Activated naive CD4-positive, alpha-beta T cell treated with anti-CD3 and anti-CD28 coated beads, Interleukin-2, amount 10 ng/mL, durations not matched to agents 7 days and 5 days (primary cell): ENCODE results near the gene ZNF830.
A peak's percentile ranks its signal among the peaks of the same experiment; 100 is the strongest.

Experiments
- CTCF ChIA-PET: fragments of 350-600 bp; sonication (Branson Sonifier 250); formaldehyde crosslinking; loops from one replicate; lab custom pipeline; 2021; ENCODE audit warnings: antibody characterized with exemption; lab: Charles Lee
- DNase-seq: peaks from one replicate; pipeline ENCODE4 v3.0.0-alpha.2; 2020
- H3K27ac Mint-ChIP-seq: one replicate; pipeline ENCODE4 v1.8.0; 2021; ENCODE audit warnings: mild to moderate bottlenecking, moderate library complexity, mixed read lengths
- H3K27me3 Mint-ChIP-seq: one replicate; pipeline ENCODE4 v1.8.0; 2021; ENCODE audit warnings: mild to moderate bottlenecking, mixed read lengths
- H3K36me3 Mint-ChIP-seq: one replicate; pipeline ENCODE4 v1.8.0; 2021; ENCODE audit warnings: mixed read lengths
- H3K4me1 Mint-ChIP-seq: one replicate; pipeline ENCODE4 v1.8.0; 2021; ENCODE audit warnings: mixed read lengths
- H3K4me3 Mint-ChIP-seq: one replicate; pipeline ENCODE4 v1.8.0; 2021; ENCODE audit warnings: mild to moderate bottlenecking, moderate library complexity, mixed read lengths
- H3K9me3 Mint-ChIP-seq: one replicate; pipeline ENCODE4 v1.8.0; 2021; ENCODE audit warnings: mixed read lengths

The ZNF830 gene

DNA sequence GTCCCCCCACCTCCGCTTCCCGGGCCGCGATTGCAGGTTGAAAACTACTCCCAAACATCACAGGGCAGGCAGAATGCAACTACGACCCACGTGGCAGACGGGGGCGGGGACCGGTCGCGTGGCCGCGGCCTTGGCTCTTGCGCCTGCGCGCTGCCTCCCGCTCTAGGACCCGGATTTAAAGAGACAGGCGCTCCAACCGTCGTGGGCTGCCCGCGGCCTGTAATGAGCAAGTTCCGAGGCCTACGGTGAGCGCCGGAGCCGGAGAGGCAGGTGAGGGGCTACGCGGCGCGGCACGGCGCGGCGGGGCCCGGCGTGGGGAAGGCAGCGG is 19.0 kb downstream of the ZNF830 start, which contains the start of gene LIG3:
LIG3 (plus strand) TSS at position 160 of the 328 bp plus-strand sequence. CDS start 2,494 bp downstream, outside the sequence.
- Mint-ChIP-seq H3K4me3 (peak within 1 kb of the TSS; percentile 90), H3K9me3 (no peaks in the 10 kb centered on the region), H3K36me3 (peaks cover 8% of the 10 kb centered on the region), H3K27me3 (peaks cover 4% of the 10 kb centered on the region), H3K4me1 (peaks cover 41% of the 10 kb centered on the region), H3K27ac (peak within 1 kb of the TSS; percentile 99)
- CTCF ChIA-PET = no interaction called here
- peak; percentile 96 for DNase-seq

DNA sequence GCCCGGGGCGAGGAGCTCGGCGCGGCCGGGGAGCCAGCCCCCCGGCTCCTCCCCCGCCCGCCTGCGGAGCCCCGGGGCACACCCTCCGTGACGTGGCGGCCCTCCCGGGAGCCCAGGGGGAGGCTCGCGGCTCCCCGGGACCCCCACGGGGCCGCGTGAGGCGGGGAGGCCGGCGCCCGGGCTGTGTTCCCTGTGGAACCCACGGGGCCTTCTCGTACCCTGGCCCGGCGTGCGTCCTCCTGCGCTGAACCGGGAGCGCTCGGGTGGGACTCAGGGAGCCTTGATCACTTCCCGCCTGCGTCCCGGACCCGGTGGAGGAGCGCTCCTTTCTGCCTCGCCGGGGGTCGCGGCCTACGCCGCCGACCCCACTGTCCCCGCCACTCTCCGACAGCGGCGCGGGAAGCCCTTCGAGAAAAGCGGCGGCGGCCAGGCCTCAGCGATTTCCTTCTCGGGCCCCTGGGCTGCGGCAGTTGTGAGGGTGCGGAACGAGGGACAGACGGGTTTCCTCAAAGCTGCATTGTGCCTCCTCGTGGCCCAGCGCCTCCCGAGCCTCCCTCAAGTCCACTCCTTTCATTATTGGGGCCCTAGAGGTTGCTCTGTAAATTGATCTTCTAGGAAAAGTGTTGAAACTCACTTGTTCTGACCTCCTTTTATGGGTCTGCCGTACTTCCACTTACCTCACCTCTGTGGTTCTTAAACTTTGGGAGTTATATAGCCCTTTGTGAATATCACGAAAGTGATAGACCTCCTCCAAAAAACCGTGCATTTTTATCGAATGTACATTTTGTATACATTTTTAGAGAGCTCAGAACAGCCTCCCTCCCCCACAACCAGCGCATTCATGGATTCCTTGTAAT is 19.6 kb downstream of the ZNF830 start:
- CTCF ChIA-PET = interaction anchor here (1.0 to 1.9 kb wide), 5 partner anchors 10 to 138 kb away, joined by 3 to 8 read pairs (median 3); no protein-coding TSS in a partner anchor
- H3K4me1 Mint-ChIP-seq = peaks cover 41% of the 10 kb centered on the region
- peak overlapping the region; percentile 90 for H3K4me3 Mint-ChIP-seq
- no peaks in the 10 kb centered on the region for H3K9me3 Mint-ChIP-seq
- peaks cover 12% of the 10 kb centered on the region for H3K36me3 Mint-ChIP-seq
- peaks cover 4% of the 10 kb centered on the region for H3K27me3 Mint-ChIP-seq
- peak overlapping the region; percentile 99 for H3K27ac Mint-ChIP-seq
- DNase-seq = peak; percentile 83

DNA sequence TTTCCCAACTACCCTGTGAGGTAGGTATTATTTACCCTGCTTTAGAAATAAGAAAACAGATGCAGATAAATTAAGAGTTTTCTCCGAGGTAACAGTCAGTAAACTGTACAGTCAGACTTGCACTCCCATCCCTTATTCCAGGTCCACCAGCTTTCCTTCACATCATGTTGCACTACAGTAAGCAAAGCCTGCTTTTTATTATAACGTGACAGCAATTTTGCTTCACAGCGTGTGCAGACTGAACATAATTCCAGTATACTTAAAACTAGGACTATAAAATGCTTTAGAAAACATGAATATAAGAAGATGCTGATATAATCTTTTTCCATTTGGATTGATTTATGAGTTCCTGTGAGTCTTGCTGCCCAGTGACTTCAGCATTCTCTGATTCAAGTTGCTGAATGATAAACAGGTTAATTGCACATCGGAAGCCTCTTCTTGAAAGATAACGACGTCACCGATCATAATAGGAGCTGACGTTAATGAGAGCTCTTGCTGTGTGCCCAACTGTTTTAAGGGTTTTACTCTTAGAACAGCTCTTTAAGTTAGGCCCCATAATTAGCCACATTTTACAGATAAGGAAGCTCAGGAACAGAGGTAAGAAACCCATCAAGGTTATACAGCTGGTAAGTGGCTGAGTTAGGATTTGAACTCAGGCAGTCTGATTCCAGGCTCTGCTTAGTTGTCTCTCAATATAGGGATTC is 20.4 kb downstream of the ZNF830 start:
- Mint-ChIP-seq H3K4me1 (peaks cover 41% of the 10 kb centered on the region), H3K27ac (peak overlapping the region; percentile 99), H3K4me3 (peak overlapping the region; percentile 84), H3K36me3 (peaks cover 20% of the 10 kb centered on the region), H3K27me3 (no peaks in the 10 kb centered on the region), H3K9me3 (no peaks in the 10 kb centered on the region)
- DNase-seq = no peak
- CTCF ChIA-PET = interaction anchor here (1.0 to 1.9 kb wide), 5 partner anchors 9 to 137 kb away, joined by 3 to 8 read pairs (median 3); no protein-coding TSS in a partner anchor

DNA sequence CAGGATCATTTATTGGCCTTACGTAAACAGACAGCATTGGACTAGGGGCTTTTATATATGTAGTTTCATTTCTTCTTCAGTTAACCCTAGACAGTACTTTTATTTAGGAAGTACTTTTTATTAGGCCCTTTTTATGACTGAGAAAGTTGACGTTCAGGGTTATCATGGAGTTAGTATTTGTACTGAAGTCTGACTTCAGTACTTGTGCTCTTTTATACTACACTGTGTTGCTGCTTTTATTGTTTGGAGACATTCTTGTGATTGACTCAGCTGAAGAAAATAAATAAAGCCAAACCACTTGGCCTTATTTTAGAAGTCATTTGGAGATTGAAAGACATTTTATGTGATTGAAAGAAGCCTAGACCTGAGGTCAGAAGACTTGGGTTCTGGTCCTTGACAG is 25.9 kb downstream of the ZNF830 start:
- CTCF ChIA-PET = interaction anchor here (0.8 kb wide), 1 partner anchor 127 kb away, joined by 3 read pairs; no protein-coding TSS in a partner anchor
- Mint-ChIP-seq H3K36me3 (peaks cover 47% of the 10 kb centered on the region), H3K4me3 (no peak overlapping the region), H3K9me3 (no peaks in the 10 kb centered on the region), H3K4me1 (peaks cover 23% of the 10 kb centered on the region), H3K27me3 (no peaks in the 10 kb centered on the region), H3K27ac (no peak overlapping the region)
- no peak for DNase-seq

DNA sequence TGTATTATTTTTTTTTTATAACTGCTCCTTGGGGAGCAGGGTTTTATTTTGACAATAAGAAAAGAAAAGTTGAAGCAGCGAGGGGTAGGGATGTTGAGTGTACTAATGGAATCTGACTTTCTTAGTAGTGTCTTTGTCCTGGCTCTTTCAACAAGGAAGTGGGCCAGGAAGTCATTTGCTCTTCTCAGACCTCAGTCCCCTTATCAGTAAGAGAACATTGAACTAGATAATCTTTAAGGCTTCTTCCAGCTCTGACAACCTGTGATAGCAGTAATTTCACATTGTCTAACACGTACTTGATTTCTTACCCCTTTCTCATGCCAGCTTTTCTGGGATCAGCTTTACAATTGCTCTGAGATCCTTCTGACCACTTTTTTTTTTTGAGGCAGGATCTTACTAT is 27.3 kb downstream of the ZNF830 start:
- no peak for DNase-seq
- H3K36me3 Mint-ChIP-seq = peaks cover 55% of the 10 kb centered on the region
- H3K4me3 Mint-ChIP-seq = no peak overlapping the region
- CTCF ChIA-PET = interaction anchor here (0.5 kb wide), 1 partner anchor 815 kb away, joined by 3 read pairs; no protein-coding TSS in a partner anchor
- peaks cover 16% of the 10 kb centered on the region for H3K4me1 Mint-ChIP-seq
- no peaks in the 10 kb centered on the region for H3K9me3 Mint-ChIP-seq
- no peak overlapping the region for H3K27ac Mint-ChIP-seq
- H3K27me3 Mint-ChIP-seq = no peaks in the 10 kb centered on the region

DNA sequence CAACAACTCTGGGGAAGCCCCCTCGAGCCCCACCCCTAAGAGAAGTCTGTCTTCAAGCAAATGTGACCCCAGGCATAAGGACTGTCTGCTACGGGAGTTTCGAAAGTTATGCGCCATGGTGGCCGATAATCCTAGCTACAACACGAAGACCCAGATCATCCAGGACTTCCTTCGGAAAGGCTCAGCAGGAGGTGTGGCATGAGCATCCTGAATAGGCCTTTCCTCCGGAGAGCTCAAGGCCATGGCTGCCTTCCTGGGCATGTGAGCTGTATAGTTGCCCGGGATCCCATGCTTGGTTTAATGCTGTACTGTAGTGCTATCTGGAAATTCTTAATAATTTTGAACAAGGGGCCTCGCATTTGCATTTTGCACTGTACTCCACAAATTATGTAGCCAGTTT is 28.1 kb downstream of the ZNF830 start:
- DNase-seq = no peak
- no peaks in the 10 kb centered on the region for H3K27me3 Mint-ChIP-seq
- H3K27ac Mint-ChIP-seq = no peak overlapping the region
- H3K9me3 Mint-ChIP-seq = no peaks in the 10 kb centered on the region
- CTCF ChIA-PET = no interaction called here
- H3K36me3 Mint-ChIP-seq = peaks cover 60% of the 10 kb centered on the region
- H3K4me3 Mint-ChIP-seq = no peak overlapping the region
- peaks cover 9% of the 10 kb centered on the region for H3K4me1 Mint-ChIP-seq

DNA sequence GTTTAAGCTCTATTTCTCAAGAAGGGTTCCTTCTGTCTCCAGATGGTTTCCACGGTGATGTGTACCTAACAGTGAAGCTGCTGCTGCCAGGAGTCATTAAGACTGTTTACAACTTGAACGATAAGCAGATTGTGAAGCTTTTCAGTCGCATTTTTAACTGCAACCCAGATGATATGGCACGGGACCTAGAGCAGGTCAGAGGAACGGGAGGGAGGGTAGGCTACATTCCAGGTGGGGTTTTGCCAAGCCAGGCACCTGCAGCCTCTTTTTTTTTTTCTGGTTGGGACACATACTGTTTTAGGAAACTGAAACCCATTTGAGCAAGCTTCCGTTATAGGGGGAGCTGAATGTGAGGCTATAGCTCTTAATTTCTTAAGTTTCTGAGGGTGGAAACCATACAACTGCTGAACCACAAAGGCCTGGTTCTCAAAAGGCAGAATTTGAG is 29.6 kb downstream of the ZNF830 start:
- peaks cover 9% of the 10 kb centered on the region for H3K4me1 Mint-ChIP-seq
- no peaks in the 10 kb centered on the region for H3K27me3 Mint-ChIP-seq
- H3K9me3 Mint-ChIP-seq = no peaks in the 10 kb centered on the region
- CTCF ChIA-PET = interaction anchor here (0.7 to 2.2 kb wide), 4 partner anchors 9 to 449 kb away, joined by 3 to 10 read pairs (median 4); no protein-coding TSS in a partner anchor
- no peak for DNase-seq
- no peak overlapping the region for H3K27ac Mint-ChIP-seq
- peaks cover 57% of the 10 kb centered on the region for H3K36me3 Mint-ChIP-seq
- no peak overlapping the region for H3K4me3 Mint-ChIP-seq

DNA sequence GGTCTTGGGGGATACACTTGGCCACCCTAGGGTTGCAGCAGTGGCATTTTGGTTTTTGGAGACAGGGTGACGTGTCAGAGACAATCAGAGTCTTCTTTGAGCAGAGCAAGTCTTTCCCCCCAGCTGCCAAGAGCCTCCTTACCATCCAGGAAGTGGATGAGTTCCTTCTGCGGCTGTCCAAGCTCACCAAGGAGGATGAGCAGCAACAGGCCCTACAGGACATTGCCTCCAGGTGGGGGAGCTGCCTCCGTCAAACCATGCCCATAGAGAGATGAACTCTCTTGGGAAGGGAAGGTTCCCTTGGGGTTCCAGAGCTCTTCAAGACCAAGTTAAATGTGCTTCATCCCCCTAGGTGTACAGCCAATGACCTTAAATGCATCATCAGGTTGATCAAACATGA is 30.3 kb downstream of the ZNF830 start:
- Mint-ChIP-seq H3K27me3 (no peaks in the 10 kb centered on the region), H3K9me3 (no peaks in the 10 kb centered on the region), H3K27ac (no peak overlapping the region), H3K4me1 (peaks cover 9% of the 10 kb centered on the region), H3K4me3 (no peak overlapping the region), H3K36me3 (peaks cover 55% of the 10 kb centered on the region)
- DNase-seq = no peak
- CTCF ChIA-PET = interaction anchor here (1.0 to 2.2 kb wide), 3 partner anchors 10 to 127 kb away, joined by 3 to 10 read pairs (median 4); no protein-coding TSS in a partner anchor

DNA sequence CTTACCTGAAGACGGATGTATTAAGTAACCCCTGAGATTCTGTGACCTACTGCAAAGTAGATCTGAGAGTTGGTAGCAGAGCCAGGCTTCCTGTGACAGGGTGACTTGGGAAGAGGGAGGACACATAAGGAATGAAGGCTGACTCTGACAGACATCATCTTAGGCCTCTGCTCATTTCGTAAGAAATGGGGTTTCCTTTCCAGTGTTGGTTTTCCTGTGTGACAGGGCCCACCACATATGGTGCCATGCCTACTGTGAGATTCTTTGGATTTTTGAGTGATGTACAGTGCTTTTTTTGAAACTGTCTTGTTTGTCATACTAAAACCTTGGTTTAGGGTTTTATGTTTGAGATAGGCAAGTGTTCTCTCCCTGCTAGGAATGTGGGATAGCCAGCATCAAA is 31.7 kb downstream of the ZNF830 start:
- no peak overlapping the region for H3K27ac Mint-ChIP-seq
- H3K4me3 Mint-ChIP-seq = no peak overlapping the region
- no peaks in the 10 kb centered on the region for H3K9me3 Mint-ChIP-seq
- H3K36me3 Mint-ChIP-seq = peaks cover 49% of the 10 kb centered on the region
- H3K27me3 Mint-ChIP-seq = no peaks in the 10 kb centered on the region
- peaks cover 9% of the 10 kb centered on the region for H3K4me1 Mint-ChIP-seq
- CTCF ChIA-PET = interaction anchor here (0.6 to 8.4 kb wide), 3 partner anchors 97 to 693 kb away, joined by 3 to 114 read pairs (median 30); partner anchors contain the start of genes FNDC8 and RAD51D
- DNase-seq = no peak

DNA sequence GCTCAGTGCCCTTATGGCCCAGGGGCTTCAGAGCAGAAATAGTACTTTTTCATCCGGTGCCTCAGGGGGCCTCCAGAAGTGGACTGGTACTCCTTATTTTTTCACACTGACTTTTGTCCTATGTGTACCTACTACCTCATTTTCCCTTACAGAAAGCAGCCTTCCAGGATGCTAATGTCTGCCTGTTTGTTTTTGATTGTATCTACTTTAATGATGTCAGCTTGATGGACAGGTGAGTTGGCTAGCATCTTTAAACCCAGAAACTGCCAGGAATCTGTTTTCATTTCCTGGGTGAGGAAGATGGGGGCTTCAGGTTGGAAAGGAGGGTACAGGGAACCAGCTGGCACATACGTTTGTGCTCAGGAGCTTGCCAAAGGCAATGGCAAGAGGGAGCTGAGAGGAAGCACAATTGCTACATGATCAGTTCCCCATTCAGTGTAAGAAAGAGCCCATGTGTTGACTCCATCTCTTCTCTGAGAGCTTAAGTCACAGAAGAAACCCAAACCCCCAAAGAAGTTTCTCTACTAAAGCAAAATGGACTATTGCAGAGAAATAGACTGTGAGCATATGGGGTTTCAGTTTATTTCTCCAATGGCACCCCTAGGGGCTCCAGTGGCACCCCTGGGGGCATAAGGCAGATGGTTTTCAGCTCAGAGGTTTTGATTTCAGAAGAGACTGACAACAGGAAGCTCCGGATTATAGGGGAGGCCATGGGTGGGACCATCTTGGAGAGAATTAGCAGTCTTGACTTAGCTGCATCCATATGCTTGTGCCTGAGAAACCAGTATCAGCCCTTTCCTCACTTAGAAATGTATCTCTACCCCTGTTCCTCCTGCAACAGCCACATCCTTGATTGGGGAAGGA is 35.3 kb downstream of the ZNF830 start:
- no peaks in the 10 kb centered on the region for H3K9me3 Mint-ChIP-seq
- H3K27me3 Mint-ChIP-seq = no peaks in the 10 kb centered on the region
- no peak overlapping the region for H3K27ac Mint-ChIP-seq
- H3K36me3 Mint-ChIP-seq = peaks cover 36% of the 10 kb centered on the region
- CTCF ChIA-PET = interaction anchor here (0.9 to 8.4 kb wide), 5 partner anchors 55 to 409 kb away, joined by 3 to 114 read pairs (median 4); partner anchors contain the start of genes FNDC8 and RAD51D
- peaks cover 7% of the 10 kb centered on the region for H3K4me1 Mint-ChIP-seq
- no peak for DNase-seq
- H3K4me3 Mint-ChIP-seq = no peak overlapping the region

DNA sequence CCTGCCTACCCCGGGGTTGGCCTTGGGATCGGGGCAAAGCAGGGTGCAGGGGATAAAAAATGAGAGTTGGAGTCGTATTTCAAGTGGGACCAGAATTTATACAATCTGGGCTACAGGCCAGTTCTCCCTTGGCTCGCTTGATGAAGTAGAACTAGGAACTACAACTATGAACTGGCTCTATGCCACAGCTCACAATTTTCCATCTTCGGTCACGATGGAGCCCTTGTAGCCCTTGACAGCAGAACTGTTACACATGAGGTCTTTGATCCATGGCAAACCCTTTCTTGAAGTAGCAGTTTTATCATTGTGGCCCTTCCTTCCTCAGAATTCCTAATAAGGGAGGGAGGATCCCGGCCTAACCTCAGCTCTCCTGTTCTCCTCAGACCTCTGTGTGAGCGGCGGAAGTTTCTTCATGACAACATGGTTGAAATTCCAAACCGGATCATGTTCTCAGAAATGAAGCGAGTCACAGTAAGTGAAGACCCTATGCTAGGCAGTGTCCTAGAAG is 36.1 kb downstream of the ZNF830 start:
- H3K36me3 Mint-ChIP-seq = peaks cover 34% of the 10 kb centered on the region

DNA sequence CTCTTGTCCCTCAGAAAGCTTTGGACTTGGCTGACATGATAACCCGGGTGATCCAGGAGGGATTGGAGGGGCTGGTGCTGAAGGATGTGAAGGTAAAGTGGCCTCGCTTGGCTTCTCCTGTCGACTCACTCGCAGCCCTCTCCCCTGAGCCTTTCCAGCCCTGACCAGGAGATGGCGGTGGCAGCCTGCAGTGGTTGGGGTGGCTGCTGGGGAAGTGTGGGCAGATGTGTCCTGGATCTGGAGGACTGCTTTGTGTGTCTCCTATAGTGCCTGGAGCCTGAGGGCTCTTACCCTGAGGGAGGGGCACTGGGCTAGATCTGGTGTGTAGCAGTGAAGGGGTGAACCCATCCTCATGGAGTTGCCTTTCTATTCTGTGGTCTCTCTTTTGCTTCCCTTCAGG is 36.9 kb downstream of the ZNF830 start:
- peak overlapping the region; percentile 33 for H3K27ac Mint-ChIP-seq
- H3K36me3 Mint-ChIP-seq = peaks cover 27% of the 10 kb centered on the region
- CTCF ChIA-PET = interaction anchor here (1.4 to 8.4 kb wide), 8 partner anchors 12 to 120 kb away, joined by 3 to 114 read pairs (median 6); partner anchors contain the start of genes FNDC8, RAD51D and RFFL
- H3K4me3 Mint-ChIP-seq = no peak overlapping the region
- peak; percentile 88 for DNase-seq
- no peaks in the 10 kb centered on the region for H3K27me3 Mint-ChIP-seq
- H3K9me3 Mint-ChIP-seq = no peaks in the 10 kb centered on the region
- H3K4me1 Mint-ChIP-seq = peaks cover 5% of the 10 kb centered on the region

More for the DNA sequence above, 36.1 kb downstream of the ZNF830 start:
- Mint-ChIP-seq H3K9me3 (no peaks in the 10 kb centered on the region), H3K27ac (no peak overlapping the region), H3K27me3 (no peaks in the 10 kb centered on the region), H3K4me1 (peaks cover 7% of the 10 kb centered on the region), H3K4me3 (no peak overlapping the region)
- CTCF ChIA-PET = interaction anchor here (1.1 to 8.4 kb wide), 7 partner anchors 54 to 121 kb away, joined by 3 to 114 read pairs (median 4); partner anchors contain the start of genes FNDC8 and RAD51D
- no peak for DNase-seq

DNA sequence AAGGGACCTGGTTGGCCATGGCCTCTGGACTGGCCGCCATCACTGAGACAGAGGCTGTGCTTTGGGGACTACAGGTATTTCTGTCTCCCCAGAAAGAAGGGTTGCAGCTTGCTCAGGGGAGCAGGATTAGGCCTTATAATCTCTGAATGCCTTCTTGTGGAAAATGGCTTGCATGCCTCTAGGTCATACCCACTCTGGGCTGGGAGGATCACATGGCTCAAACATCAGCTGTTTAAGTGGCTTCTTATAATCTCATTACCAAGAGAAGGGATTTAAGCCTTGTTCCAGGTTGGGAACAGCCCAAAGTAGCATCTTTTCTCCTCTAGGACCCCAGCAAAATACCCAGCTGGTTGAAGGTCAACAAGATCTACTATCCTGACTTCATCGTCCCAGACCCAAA is 38.1 kb downstream of the ZNF830 start:
- DNase-seq = no peak
- Mint-ChIP-seq H3K36me3 (peaks cover 17% of the 10 kb centered on the region), H3K27me3 (no peaks in the 10 kb centered on the region), H3K4me3 (no peak overlapping the region), H3K27ac (no peak overlapping the region), H3K4me1 (peaks cover 5% of the 10 kb centered on the region), H3K9me3 (no peaks in the 10 kb centered on the region)
- CTCF ChIA-PET = interaction anchor here (0.6 to 8.4 kb wide), 14 partner anchors 10 to 608 kb away, joined by 3 to 114 read pairs (median 4); partner anchors contain the start of genes FNDC8, RAD51D and RFFL
